ENCODE data around the gene SLC39A5.

Gene SLC39A5

DNA sequence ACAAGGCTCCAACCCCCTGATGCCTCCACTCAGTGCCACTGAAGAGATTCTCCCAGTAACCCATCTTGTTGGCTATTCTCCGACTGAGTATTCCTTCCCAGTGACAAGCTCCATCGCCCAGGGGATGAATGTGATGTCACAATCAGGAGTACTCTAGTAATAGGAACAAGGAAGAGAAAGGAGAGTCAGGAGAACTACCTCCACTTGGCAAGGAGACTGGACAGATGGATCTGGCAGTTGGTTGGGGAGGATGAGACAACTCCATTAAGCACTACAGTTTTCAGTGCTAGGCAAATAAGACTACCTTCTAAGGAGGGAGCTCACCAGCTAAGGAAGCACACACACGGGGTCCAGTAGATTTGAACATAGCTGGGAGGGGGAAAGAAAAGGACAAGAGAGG, 13.4 kb upstream of the SLC39A5 start:
- no peak for DNase-seq

DNA sequence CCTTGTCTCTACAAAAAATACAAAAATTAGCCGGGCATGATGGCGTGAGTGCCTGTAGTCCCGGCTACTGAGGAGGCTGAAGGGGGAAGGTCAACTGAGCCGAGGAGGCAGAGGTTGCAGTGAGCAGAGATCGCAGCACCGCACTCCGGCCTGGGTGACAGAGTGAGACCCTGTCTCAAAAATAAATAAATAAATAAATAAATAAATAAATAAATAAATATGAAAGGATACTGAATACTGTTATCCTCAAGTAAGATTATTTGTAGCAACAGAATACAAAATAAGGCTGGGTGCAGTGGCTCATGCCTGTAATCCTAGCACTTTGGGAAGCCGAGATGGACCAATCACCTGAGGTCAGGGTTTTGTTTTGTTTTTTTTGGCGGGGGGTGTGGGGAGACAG, 10.0 kb upstream of the SLC39A5 start:
- no peak for DNase-seq

DNA sequence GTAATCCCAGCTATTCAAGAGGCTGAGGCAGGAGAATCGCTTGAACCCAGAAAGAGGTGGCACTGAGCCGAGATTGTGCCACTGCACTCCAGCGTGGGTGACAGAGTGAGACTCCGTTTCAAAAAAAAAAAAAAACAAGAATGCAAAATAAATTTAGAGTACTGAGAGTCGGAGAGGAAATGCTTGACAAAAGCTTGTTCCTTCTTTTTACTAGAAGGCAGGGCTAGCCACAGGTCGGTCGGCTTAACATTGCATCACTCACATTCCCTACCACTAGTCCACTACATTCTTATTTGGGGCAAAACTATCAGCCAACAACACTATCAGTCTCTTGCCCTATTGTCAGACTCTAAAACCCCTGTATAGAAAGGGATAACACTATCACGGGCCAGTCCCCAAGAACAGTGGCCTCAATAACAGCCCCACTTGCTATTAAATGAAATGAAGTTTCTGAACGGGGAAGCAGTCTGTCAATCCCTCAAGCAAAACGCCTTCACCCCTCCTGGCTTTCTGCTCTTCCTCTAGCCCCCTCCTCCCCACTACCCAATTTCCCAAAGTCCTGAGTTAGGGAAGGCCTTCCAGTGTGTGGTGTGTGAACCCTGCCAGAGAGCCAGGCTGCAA, 9.1 kb upstream of the SLC39A5 start:
- peak; percentile 73 for DNase-seq

DNA sequence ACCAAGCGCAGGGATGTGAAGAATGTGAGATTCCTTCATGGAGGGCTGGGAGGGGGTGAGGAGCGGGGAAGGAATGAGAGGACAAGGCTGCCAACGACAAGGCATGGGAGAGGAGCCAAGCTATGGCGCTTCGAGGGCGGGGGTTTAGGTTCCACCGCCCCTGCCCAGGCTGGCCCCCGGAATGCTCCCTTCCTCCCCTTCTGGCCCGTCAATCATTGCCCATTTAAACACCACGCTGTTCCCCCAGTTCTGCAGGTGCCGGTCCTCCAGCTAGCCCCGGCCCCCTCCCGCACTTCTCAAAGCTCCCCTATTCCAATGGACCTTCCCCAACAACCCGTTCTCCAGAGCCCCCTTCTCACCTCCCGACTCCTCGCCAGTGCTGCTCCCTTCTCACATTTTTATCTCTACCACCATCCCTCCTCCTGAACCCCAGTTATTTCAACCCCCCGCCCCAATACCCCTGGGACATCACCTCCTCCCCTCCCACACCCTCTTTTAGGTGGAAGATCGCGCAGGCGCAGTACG, 8.6 kb upstream of the SLC39A5 start:
- peak; percentile 34 for DNase-seq

DNA sequence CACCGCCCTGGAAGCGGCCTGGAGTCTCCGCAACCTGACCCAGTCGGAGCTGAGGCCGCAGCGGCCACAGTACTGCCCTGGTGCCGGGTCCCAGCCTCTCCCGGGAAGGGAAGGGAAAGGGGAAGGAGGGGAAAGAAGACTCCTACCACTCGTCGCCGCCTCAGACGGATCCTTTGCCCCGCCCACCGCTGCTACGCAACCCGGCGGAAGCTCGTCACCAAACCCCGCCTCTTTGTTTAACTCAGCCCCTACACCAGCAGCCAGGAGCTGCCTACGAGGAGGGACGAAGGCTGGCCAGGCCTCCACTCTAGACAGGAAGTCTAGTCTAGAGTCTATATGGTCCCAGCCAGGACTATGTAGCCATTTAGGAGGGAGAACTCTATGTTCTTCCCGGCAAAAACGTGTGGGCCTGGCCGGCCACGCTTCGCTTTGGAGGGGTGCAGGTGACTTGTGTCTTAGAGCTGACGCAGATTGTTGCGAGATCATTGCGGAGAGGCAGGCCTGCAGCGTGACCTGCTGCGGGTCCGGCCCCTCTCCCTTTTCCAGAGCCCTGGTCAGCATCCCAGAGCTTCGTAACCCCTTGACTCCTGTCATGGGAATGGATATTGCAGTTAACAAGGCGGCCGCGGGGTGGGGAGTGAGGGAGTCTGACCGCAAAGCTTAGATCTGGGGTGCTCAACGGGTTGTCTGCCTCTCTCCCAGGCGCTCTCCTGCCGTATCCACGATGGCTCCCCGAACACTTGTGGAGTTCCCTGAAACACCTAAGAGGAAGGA, 7.9 kb upstream of the SLC39A5 start, which contains the start of gene RNF41:
Gene RNF41, minus strand, starts transcription at position 166 of the 774 bp plus-strand sequence. CDS start 7,875 bp downstream, outside the sequence.
- peak; percentile 96 for DNase-seq

DNA sequence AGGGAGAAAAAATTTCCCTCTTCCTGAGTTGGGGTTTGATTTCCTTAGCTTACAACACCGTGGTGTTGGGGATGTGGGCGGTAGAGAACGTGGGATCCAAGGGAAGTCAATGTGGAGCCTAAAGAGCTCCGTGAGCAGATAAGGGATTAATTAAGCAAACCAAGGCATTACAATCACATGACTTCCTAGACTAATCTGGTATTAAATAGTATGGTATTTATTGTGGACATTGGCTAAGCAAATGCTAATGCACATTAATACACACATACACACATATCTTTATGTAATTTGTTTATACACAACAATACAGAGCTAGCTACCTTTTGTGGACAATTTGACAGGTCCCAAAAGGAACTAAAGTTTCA, 7.3 kb upstream of the SLC39A5 start:
- peak; percentile 60 for DNase-seq

DNA sequence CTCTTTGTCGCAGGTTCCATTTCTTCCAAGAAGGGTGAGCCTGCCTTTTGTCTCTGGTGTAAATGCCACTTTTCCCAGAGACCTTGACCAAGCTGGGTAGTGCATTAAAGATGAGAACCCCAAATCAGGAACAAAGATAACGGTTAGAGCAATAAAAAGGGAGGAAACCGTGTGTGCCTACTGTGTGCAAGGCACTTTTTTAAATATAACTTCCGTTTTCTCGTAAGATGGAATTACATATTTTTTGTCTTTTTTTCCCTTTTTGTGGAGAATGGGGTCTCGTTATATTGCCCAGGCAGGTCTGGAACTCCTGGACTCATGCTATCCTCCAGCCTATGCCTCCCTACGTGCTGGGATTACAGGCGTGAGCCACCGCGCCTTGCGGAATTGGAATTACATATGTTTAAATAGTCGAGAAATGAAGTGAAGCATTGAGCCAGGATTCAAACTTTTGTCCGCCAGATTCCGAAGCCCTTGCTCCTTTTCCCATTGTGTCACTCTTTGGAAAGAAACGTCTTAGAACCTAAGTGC, 6.2 kb upstream of the SLC39A5 start:
- DNase-seq, result no peak

DNA sequence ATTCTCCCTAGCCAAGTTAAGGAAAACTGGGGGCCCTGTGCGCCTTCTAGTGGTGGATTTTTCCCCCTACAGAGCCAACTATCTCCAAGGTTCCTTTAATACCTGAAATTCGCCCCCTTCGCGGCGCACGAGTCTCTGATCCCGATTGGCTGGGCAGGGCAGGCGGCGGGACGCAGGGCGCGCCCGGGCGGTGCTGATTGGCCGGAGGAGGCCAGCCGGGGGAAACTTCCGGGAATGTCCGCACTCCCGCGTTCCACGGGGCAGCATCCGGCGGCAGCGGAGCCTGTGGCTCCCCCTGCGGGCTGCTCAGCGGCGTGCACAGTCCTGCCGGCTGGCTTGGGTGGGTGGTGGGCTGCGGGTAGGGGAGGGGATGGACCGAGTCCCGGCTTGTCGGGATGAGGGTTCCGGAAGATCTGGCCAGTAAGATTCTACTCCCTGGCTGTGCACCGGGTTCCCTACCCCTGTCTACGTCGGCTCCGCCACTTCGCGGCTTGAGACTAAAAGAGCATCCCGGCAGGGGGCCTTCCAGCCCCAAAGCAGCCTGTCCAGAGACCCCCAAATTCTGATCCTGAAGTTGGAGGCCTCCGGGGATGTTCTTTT, 5.6 kb upstream of the SLC39A5 start, which contains the start of gene NABP2:
Gene NABP2, plus strand, starts transcription at position 241 of the 600 bp plus-strand sequence. CDS start 515 bp downstream, outside the sequence.
- DNase-seq, result peak; percentile 97

DNA sequence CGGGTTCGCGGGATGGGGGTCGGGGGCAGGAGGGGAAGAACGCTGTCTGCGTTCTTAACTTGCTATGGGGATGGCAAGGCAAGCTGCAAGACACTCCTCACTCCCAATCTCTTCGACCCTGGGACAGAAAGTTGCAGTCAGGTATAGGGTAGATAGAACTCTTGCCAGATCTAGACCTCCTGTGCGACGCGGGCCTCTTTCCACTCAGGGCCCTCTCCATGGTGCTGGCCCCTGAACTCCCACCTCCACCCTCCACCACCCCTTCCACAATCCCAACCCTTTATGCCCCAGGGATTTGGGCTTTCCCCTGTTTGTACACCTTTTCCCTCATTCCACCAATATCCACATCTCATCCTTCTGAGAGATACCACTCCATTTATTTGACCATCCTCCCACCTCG, 4.9 kb upstream of the SLC39A5 start:
- DNase-seq, result no peak

DNA sequence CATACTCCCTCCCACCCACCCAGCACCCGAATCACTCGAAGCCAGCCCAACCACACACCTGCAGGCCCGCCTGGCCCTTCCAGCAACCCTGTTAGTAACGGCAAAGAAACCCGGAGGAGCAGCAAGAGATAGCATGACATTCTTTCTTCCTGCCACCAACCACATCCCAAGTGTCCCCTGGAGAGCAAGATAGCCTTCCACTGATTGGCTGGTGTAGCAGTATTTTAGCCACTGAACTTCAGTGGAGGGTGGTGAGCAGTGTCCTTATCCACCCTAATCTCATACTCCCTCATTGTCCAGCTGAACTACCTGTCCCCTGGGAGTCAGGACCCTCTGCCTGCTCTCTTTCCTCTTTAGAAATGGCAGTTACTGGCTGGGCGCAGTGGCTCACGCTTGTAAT, 769 bp upstream of the SLC39A5 start:
- no peak for DNase-seq

DNA sequence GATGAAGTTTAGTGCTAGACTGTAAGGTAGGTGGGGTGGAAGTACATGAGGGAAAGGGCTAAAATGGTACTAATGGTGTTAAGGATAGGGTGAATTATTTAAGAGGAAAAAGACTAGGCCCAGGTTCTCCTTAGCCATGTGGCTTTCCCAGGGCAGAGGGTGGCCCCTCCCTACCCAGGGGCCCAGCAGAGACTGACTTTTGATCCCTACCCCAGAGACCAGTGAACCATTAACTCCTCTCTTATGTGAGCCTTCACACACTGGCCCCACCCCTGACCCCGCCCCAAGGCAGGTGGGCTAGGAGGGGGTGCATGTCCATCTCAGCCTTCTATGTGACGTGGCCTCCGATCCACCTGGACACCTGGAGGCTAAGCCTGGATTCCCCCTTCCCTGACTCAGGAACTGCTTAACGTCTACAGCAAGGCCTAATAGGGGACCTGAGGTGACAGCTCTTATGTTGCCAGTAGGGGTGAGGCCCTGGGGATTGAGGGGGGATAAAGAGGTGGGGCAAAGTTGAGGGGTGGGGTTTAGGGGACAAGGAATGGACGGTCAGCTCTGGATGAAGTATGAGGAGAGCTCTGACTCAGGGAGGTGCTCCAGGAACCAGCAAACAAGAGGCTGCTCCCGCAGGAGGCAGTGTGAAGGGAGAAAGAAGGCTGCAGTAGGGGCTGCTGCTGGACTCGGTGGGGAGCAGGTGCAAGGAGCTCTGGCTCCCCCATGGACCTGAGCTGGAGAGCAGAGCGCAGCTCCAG, 757 bp downstream of the SLC39A5 start:
- DNase-seq, result no peak

DNA sequence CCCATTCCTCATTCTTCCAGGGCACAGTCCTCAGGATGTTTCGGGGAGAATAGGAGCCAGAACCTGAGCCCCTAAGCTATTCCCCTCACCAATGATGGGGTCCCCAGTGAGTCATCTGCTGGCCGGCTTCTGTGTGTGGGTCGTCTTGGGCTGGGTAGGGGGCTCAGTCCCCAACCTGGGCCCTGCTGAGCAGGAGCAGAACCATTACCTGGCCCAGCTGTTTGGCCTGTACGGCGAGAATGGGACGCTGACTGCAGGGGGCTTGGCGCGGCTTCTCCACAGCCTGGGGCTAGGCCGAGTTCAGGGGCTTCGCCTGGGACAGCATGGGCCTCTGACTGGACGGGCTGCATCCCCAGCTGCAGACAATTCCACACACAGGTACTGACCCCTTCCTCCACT, 1.3 kb downstream of the SLC39A5 start:
- DNase-seq, result no peak

DNA sequence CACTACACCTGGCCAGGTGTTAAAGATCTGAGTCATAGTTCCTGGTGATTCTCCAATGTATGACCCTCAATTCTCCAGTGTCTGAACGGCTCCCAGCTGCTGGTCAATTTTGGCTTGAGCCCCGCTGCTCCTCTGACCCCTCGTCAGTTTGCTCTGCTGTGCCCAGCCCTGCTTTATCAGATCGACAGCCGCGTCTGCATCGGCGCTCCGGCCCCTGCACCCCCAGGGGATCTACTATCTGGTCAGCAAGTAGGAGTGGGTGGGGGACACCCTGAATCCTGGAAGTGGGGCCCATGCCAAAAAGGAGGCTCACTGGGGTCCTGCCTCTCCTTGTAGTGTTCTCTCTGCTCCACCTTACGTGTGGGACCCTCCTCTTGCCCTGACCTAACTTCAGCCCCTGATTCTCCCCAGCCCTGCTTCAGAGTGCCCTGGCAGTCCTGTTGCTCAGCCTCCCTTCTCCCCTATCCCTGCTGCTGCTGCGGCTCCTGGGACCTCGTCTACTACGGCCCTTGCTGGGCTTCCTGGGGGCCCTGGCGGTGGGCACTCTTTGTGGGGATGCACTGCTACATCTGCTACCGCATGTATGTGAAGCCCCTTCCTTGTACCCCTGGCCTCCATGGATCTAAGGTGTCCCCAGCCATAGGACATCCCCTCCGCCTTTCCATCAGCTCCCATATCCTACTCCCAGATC, 5.0 kb downstream of the SLC39A5 start:
- no peak for DNase-seq

DNA sequence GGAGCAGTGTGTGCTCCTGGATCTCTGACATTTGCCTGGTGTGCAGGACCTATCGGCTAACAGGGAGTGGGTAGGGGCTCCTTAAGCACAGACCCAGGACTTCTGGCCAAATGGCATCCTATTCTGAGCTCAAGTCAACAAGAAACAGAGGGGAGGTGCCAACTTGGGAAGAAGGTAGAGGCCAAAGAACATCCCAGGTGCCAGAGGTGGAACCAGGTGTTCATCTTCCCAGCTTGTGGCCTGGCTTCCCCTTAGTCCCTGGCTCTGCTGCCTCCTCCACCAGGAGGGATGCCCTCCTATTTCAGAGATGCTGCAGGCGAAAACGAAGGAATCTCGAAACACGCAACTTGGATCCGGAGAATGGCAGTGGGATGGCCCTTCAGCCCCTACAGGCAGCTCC, 6.2 kb downstream of the SLC39A5 start:
- DNase-seq, result no peak

DNA sequence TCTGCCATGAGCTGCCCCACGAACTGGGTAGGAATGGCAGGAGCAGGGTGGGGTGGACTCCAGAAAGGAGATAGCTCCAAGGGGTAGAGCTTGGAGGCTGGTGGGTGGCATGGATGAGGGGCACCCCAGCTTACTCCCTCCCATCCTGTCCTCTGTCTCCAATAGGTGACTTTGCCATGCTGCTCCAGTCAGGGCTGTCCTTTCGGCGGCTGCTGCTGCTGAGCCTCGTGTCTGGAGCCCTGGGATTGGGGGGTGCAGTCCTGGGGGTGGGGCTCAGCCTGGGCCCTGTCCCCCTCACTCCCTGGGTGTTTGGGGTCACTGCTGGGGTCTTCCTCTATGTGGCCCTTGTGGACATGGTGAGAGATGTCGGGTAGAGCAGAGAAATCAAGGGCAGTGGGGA, 7.1 kb downstream of the SLC39A5 start:
- DNase-seq, result no peak

DNA sequence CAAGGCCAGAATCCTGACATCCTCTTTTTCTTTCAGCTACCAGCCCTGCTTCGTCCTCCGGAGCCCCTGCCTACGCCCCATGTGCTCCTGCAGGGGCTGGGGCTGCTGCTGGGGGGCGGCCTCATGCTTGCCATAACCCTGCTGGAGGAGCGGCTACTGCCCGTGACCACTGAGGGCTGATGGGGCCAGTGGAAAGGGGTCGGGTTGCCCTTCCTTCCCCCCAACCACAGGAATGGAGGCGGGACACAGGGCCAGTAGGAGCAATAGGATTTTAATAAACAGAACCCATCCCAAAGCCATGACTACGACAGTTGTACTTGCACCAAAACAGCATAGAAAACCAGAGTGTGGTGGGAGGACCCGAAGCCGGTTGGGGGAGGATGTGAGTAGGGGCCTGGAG, 7.7 kb downstream of the SLC39A5 start:
- no peak for DNase-seq

DNA sequence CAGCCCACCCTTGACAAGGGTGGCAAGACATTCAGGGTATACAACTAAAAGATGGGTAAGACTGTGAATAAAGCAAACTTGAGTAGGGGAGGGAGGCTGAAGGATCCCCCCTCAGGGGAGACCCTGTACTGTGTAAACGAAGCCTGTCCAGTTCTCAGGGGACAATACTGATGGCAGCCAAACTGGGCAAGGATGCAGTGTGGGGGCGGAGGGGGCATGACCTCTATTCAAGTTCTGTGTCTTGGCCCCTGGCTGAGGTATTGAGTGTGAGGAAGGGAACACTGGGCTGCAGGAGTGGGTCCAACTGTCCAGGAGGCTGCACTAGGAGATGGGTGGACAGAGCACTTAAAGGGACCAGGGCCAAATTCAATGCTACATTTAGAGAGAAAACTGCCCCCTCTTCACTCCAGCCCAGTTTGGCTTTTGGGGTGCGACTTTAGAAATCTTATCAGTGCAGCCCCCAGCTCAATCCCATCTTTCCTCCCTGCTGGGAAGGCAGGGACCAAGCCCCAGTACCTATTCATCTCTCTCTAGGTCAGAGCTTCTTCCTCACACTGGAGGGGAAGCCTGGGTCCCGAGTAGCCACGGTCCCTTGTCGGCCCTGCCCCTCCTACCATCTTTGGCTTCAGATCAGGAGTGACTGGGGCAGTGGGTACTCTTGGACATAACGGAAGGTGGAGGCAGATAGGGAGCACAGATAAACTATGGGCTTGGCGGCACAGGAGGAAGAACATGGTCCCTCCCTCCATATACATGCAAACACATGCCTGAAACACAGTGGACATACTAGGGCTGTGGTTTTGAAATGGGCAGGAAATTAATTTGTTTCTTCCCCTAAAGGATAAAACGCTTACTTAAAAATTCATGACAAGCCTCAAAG, 11.8 kb downstream of the SLC39A5 start:
- peak; percentile 49 for DNase-seq

DNA sequence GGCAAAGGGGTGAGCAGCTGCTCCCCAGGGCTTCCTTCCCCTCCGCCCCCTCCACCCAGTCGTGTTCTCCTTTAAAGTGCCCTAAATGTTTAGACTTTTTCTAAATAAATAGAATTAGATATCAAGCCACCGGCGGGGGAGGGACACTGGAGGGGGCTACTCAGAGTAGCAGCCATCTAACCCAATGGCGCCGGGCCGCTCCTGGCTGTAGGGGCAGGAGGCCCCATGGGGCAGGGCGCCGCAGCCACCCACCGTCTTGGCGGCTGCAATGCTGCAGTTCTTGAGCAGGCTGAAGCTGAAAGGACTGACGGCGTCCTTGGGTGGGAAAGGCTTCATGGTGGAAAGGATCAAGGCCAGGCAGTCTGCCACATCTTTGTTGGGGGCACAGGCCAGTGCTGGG, 13.1 kb downstream of the SLC39A5 start:
- no peak for DNase-seq

DNA sequence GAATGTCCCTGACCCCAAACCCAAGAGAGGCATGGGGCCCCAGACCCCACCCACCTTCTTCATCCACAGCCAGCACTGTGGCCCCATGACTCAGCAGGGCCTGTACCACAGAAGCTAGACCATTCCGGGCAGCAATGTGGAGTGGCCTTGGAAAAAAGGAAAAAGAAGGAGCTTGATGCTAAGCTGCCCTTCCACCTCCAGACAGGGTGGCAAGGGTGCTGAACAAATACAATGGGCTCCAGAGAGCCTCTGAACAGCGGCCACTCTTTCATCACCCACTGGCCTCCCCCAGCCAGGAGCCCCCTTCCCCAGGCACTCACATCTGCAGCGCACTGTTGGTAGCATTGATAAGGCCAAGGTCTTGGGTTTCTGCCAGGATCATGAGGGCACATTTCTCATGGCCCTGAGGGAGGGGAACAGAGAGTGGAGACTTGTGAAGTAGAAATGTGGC, 13.9 kb downstream of the SLC39A5 start:
- DNase-seq, result peak; percentile 98

DNA sequence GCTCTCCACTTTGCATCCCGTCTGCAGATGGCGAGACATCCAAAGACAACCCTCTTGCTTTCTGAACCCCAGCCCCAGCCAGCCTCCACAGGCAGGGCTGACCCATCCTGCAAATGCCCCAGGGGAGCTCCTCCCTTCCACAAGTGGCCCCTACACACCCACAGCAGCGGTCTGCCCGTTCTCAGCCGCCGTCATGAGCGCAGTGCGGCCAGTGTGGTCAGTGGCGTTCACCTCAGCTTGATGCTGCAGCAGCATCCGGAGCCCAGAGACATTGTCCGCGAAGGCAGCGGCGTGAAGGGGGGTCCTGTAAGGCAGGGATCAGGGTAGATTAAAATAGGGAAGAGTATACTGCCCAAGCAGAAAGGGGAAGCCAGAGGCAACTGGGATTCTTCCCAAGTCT, 14.6 kb downstream of the SLC39A5 start:
- DNase-seq, result no peak

DNA sequence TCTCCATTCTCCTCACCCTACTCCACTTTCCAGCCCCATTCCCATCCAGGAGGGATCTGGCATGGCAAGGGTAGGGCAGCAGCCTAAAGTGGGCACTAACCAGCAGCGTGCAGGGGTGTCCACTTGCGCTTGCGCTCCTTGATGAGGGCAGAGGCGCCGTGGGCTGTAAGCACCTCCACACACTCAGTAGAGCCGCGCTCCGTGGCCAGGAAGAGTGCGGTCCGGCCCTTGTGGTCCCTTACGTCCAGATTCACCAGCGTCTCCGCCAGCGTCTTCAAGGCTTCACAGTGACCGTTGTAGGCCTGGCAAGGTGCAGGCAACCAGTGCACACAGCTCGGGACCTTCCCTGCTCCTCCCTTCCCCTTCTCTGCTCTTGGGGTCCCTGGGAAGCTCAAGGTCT, 18.1 kb downstream of the SLC39A5 start:
- no peak for DNase-seq
